SK-N-SH (cell line): ENCODE data around the gene OR9K2. TPM values are rescaled to one million over a fixed set of nuclear protein-coding genes. Genes with fewer than 3 reads are reported as not detected.

Source experiments
- CTCF ChIA-PET: fragments of 300-600, 350-600 bp; formaldehyde crosslinking; extraction: SDS; loops from one replicate; lab custom pipeline; 2021; lab: Yijun Ruan, JAX
- POLR2A ChIA-PET: fragments of 350-600 bp; sonication (Branson Sonifier 250); formaldehyde crosslinking; extraction: SDS; loops from one replicate; lab custom pipeline; 2020; ENCODE audit warnings: antibody characterized with exemption, inconsistent platforms; lab: Yijun Ruan, JAX
- DNase-seq: peaks from one replicate; pipeline ENCODE4 v3.0.0; 2012
- H2AFZ ChIP-seq: fragments of 200-600 bp; sonication (generic); 2 replicates; pipeline ENCODE4 v1.8.1; 2016; ENCODE audit warnings: antibody characterized with exemption, mild to moderate bottlenecking, low read depth
- H3F3A ChIP-seq: fragments of 200-600 bp; sonication (generic); replicated peaks from 2 replicates; pipeline ENCODE3; 2016; ENCODE audit warnings: antibody characterized with exemption, mild to moderate bottlenecking; ENCODE audit not compliant: insufficient read depth
- H3K27ac ChIP-seq, 2 experiments: fragments of 200-500 bp in 1 of 2; fragments of 200-600 bp in 1 of 2; sonication (Bioruptor generic) in 1 of 2; sonication (generic), shearing (Covaris generic) in 1 of 2; 2 replicates each; pipeline versions ENCODE4 v1.5.1 to v1.6.1; 2014 to 2016; ENCODE audit warnings: low read depth in 2 of 2, inconsistent platforms in 1 of 2, low read length in 1 of 2, mild to moderate bottlenecking in 1 of 2, mixed read lengths in 1 of 2
- H3K27me3 ChIP-seq: fragments of 200-600 bp; sonication (generic), shearing (Covaris generic); 2 replicates; pipeline ENCODE4 v1.6.1; 2016; ENCODE audit warnings: mixed run types; ENCODE audit not compliant: insufficient read depth
- H3K36me3 ChIP-seq, 2 experiments: fragments of 200-500 bp in 1 of 2; fragments of 200-600 bp in 1 of 2; sonication (Bioruptor generic) in 1 of 2; sonication (generic) in 1 of 2; replicated peaks in 1 of 2; 2 replicates each; pipeline versions ENCODE3 to v1.5.1; 2014 to 2016; ENCODE audit warnings: low read length in 1 of 2, mild to moderate bottlenecking in 1 of 2; ENCODE audit not compliant: insufficient read depth in 2 of 2, control insufficient read depth in 1 of 2
- H3K4me1 ChIP-seq, 2 experiments: fragments of 200-500 bp in 1 of 2; fragments of 200-600 bp in 1 of 2; sonication (Bioruptor generic) in 1 of 2; sonication (generic), shearing (Covaris generic) in 1 of 2; 2 replicates each; pipeline versions ENCODE4 v1.5.1 to v1.6.1; 2014 to 2016; ENCODE audit warnings: low read depth in 1 of 2, low read length in 1 of 2, mixed run types in 1 of 2; ENCODE audit not compliant: insufficient read depth in 2 of 2, control insufficient read depth in 1 of 2
- H3K4me2 ChIP-seq: fragments of 200-600 bp; sonication (generic), shearing (Covaris generic); 2 replicates; pipeline ENCODE4 v1.6.1; 2017; ENCODE audit warnings: mixed run types
- H3K4me3 ChIP-seq, 2 experiments: fragments of 200-500 bp in 1 of 2; fragments of 200-600 bp in 1 of 2; sonication (Bioruptor generic) in 1 of 2; sonication (generic), shearing (Covaris generic) in 1 of 2; 2 replicates each; pipeline versions ENCODE4 v1.5.1 to v1.8.1; 2014 to 2016; ENCODE audit warnings: low read depth in 2 of 2, inconsistent platforms in 1 of 2, low read length in 1 of 2, mild to moderate bottlenecking in 1 of 2, mixed read lengths in 1 of 2, moderate library complexity in 1 of 2
- H3K79me2 ChIP-seq: fragments of 200-600 bp; sonication (generic); 2 replicates; pipeline ENCODE4 v1.8.1; 2017; ENCODE audit warnings: mild to moderate bottlenecking; ENCODE audit not compliant: insufficient read depth
- H3K9ac ChIP-seq: fragments of 200-600 bp; sonication (generic); 2 replicates; pipeline ENCODE4 v1.6.1; 2017; ENCODE audit warnings: mixed run types
- H3K9me2 ChIP-seq: fragments of 200-600 bp; sonication (generic); 2 replicates; pipeline ENCODE4 v1.6.1; 2017; ENCODE audit warnings: mixed run types
- H3K9me3 ChIP-seq: fragments of 200-600 bp; sonication (generic); 2 replicates; pipeline ENCODE4 v1.6.1; 2017; ENCODE audit warnings: mixed run types, mild to moderate bottlenecking, moderate library complexity
- H4K20me1 ChIP-seq: fragments of 200-600 bp; sonication (generic); 2 replicates; pipeline ENCODE4 v1.6.1; 2017; ENCODE audit warnings: mild to moderate bottlenecking, mixed run types; ENCODE audit not compliant: insufficient read depth
- EP300 ChIP-seq, 2 experiments: IDR thresholded peaks; 2 replicates each; pipeline versions ENCODE4 v1.4.0 to v1.6.1; 2012; ENCODE audit warnings: borderline replicate concordance in 1 of 2, low read depth in 1 of 2, low read length in 1 of 2
- FOSL2 ChIP-seq: IDR thresholded peaks from 2 replicates; pipeline ENCODE4 v1.4.0; 2012; ENCODE audit warnings: low read depth, mild to moderate bottlenecking, moderate library complexity, borderline replicate concordance
- FOXJ3 ChIP-seq: sonication (generic); formaldehyde crosslinking; IDR thresholded peaks from 2 replicates; pipeline ENCODE4 v1.5.1; 2020; ENCODE audit warnings: mild to moderate bottlenecking, missing genetic modification reagents
- GABPA ChIP-seq: IDR thresholded peaks from 2 replicates; pipeline ENCODE4 v1.4.0; 2012; ENCODE audit warnings: low read depth, mild to moderate bottlenecking
- GATA2 ChIP-seq: sonication (generic); formaldehyde crosslinking; IDR thresholded peaks from 2 replicates; pipeline ENCODE4 v1.5.0; 2020; ENCODE audit warnings: mild to moderate bottlenecking, missing genetic modification reagents
- MXI1 ChIP-seq: IDR thresholded peaks from 2 replicates; pipeline ENCODE4 v1.6.1; 2012; ENCODE audit warnings: mild to moderate bottlenecking, low read depth, low read length, improper control_type of control experiment
- NFIC ChIP-seq: IDR thresholded peaks from 2 replicates; pipeline ENCODE4 v1.4.0; 2012; ENCODE audit warnings: borderline replicate concordance
- NRF1 ChIP-seq: IDR thresholded peaks from 2 replicates; pipeline ENCODE4 v1.6.1; 2012; ENCODE audit warnings: low read depth, mild to moderate bottlenecking, low read length
- PBX3 ChIP-seq: IDR thresholded peaks from 2 replicates; pipeline ENCODE4; 2012
- RAD21 ChIP-seq: IDR thresholded peaks from 2 replicates; pipeline ENCODE4 v1.6.1; 2012; ENCODE audit warnings: mild to moderate bottlenecking, low read length
- RCOR1 ChIP-seq: fragments of 150-350 bp; IDR thresholded peaks from 2 replicates; pipeline ENCODE4 v1.6.1; 2017; ENCODE audit warnings: antibody characterized with exemption, low read length
- REST ChIP-seq: IDR thresholded peaks from 2 replicates; pipeline ENCODE4 v1.6.1; 2012; ENCODE audit warnings: mild to moderate bottlenecking, low read depth, low read length, moderate library complexity
- RXRA ChIP-seq: IDR thresholded peaks from 2 replicates; pipeline ENCODE4 v1.4.0; 2012; ENCODE audit warnings: low read depth, mild to moderate bottlenecking, borderline replicate concordance
- SMC3 ChIP-seq: IDR thresholded peaks from 2 replicates; pipeline ENCODE4 v1.6.1; 2012; ENCODE audit warnings: low read depth, low read length, improper control_type of control experiment
- YY1 ChIP-seq: IDR thresholded peaks from 2 replicates; pipeline ENCODE4 v1.4.0; 2012; ENCODE audit warnings: low read depth, mild to moderate bottlenecking
- WGBS: methylation state at CpG from one replicate; pipeline ENCODE4 v1.1.6; 2017; ENCODE audit warnings: low lambda C conversion rate; 5-methylcytosine and 5-hydroxymethylcytosine counted together
- polyA plus RNA-seq, 3 experiments: library from polyadenylated mRNA; depleted of rRNA; stranded (reverse); fragments of >200 nt; gene quantifications; 2 replicates each; pipeline ENCODE4 v1.2.3, GENCODE V29; 2012
- TF ChIP-seq, protein P1 (sequence below): IDR thresholded peaks from 2 replicates; pipeline ENCODE4 v1.4.0; 2012; ENCODE audit warnings: low read depth

The OR9K2 gene
- polyA plus RNA-seq, 1 of the 3 experiments (the other 2 are of a cell fraction): not detected

DNA sequence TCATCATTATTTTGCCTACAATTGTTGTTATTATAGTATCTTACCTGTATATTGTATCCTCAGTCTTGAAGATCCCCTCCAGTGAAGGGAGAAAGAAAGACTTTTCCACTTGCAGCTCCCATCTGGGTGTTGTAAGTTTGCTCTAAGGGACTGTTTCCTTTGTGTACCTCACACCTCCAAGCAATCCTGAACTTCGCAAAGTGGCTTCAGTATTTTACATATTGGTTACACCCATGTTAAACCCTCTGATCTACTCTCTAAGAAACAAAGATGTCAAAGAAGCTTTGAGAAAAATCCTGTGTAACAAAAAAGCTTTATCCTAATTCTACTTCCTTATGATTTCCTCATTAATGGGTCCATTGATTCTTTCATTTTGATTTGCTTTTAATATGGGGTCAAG, 10.1 kb upstream of the OR9K2 start:
- POLR2A ChIA-PET: no interaction called here
- TF ChIP-seq FOSL2: no peak
- TF ChIP-seq GABPA: no peak
- no peak for TF ChIP-seq MXI1
- TF ChIP-seq NRF1: no peak
- TF ChIP-seq YY1: no peak
- TF ChIP-seq RCOR1: no peak
- no peak for TF ChIP-seq REST
- no peak for TF ChIP-seq RXRA
- TF ChIP-seq FOXJ3: no peak
- TF ChIP-seq SMC3: no peak
- no peak for TF ChIP-seq EP300 (IDR thresholded peaks at IDR 0.05; ENCODE audit: borderline replicate concordance in 1 of 2, low read depth in 1 of 2, low read length in 1 of 2)
- TF ChIP-seq RAD21: no peak
- TF ChIP-seq PBX3: no peak
- TF ChIP-seq GATA2: no peak
- TF ChIP-seq NFIC: no peak
- TF ChIP-seq, protein P1, sequence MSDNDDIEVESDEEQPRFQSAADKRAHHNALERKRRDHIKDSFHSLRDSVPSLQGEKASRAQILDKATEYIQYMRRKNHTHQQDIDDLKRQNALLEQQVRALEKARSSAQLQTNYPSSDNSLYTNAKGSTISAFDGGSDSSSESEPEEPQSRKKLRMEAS: no peak
- TF ChIP-seq, all 33 proteins: peak for 0
- Histone ChIP-seq H3K4me3 (no peak overlapping the region), H3K36me3 (no peaks in the 10 kb centered on the region), H3K27me3 (peaks cover 8% of the 10 kb centered on the region; the same call in 1 of the 2 replicates), H3K79me2 (no peaks in the 10 kb centered on the region), H3K4me1 (no peaks in the 10 kb centered on the region), H3K4me2 (no peak overlapping the region), H3K9ac (no peak overlapping the region), H3F3A (no peaks in the 10 kb centered on the region), H2AFZ (no peak overlapping the region), H4K20me1 (no peaks in the 10 kb centered on the region), H3K27ac (no peak overlapping the region), H3K9me2 (0 out of 2 replicates have a peak, but pooled peaks cover 2% of the 10 kb centered on the region), H3K9me3 (no peaks in the 10 kb centered on the region)
- CTCF ChIA-PET: no interaction called here
- DNase-seq: no peak
- WGBS: 3% methylated on average over 1 of the region's 1 CpG
